Erythroblast (primary cell): ENCODE data around the gene PPCDC.

ENCODE experiments used
- GATA1 ChIP-seq: IDR thresholded peaks from 2 replicates; pipeline ENCODE4 v1.6.1; 2011; ENCODE audit warnings: low read depth, mild to moderate bottlenecking, control low read depth, low read length, moderate library complexity
- POLR2A ChIP-seq: IDR thresholded peaks from 2 replicates; pipeline ENCODE4 v1.6.1; 2011; ENCODE audit warnings: mild to moderate bottlenecking, low read length

DNA sequence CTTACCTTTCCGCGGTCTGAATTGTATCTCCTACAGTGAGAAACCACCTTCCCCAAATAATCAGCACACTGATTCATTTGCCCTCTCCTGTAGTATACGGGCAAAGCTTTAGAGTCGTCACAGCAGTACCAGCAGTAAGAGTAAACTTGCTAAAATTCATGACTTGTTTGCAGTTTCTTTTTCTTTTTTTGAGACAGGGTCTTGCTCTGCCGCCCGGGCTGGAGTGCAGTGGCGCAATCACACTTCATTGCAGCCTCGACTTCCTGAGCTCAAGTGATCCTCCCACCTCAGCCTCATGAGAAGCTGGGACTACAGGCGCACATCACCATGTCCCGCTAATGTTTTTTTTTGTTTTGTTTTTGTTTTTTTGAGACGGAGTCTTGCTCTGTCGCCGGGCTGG is 16.2 kb upstream of the PPCDC start:
- TF ChIP-seq POLR2A (no peak), GATA1 (no peak)
